GM20431 (cell line): Measurements from ENCODE around the gene JAG1.

Source experiments
- in situ Hi-C: fragments of 300-500 bp; cut with MseI, MboI; formaldehyde crosslinking; loops from one replicate; pipeline ENCODE4 v1.15.0; 2020; ENCODE audit warnings: low sequenced_read_pairs; ENCODE audit not compliant: unreplicated experiment

JAG1 gene

DNA sequence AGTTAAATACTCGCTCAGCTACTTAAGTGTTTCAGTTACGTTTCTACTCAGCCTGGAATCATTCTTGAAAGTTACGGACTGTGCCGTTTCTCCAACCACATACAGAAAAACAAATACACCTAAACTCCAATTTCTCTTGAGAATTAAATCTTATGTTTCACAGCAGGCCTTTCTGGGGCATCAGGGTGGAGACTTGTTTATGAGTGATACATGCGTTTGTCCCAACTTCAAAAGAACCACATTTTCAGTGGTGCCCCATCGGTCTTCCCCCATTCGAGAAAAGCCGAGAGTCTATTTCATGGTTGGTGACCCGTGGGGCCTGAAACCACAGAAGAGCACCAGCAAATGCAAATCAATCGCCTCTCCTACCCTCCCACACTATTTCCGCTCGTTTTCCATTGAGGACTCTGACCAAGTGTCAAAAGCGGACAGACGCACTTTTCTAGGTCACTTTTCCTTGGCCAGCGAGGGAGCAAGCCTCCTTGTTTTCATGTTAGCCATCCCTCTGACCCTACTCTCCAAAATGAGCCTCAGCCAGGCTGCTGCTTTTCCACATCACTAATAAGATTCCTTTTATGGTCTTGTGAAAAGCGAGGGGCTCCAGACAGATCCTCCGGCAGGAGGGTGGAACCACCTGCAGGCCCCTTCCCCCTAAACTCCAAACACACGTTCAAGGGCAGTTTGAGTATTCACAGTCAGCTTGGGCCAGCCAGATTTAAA lies 3.1 kb downstream of the JAG1 start:
- in situ Hi-C loops: no loop called here

DNA sequence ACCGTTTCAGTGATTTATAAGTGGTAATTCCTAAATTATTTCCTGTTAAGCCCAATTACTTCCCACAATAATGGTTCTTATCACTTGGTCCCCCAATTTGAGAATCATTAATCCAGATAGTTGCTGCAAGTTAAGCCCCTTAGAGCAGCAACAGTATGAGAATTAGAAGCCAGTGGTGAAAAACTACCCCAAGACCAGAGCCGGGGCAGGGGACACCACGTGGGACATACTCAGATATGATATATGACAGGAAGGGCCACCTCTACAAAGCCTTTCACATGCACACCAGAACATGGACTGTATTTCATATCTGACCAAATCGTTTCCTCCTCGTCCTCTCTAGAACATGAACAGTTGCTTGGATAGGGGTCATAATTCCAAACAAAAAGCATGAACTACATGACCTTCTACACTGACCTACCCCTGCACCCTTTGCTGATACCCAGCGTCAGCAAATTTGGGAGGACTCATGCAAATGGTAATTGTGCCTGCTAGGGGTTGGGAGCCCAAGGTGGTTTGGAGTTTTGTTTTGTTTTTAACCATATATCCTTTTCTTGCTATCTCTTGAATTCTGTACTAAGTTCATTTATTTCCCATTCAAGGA lies 3.9 kb downstream of the JAG1 start:
- in situ Hi-C loops: no loop called here

DNA sequence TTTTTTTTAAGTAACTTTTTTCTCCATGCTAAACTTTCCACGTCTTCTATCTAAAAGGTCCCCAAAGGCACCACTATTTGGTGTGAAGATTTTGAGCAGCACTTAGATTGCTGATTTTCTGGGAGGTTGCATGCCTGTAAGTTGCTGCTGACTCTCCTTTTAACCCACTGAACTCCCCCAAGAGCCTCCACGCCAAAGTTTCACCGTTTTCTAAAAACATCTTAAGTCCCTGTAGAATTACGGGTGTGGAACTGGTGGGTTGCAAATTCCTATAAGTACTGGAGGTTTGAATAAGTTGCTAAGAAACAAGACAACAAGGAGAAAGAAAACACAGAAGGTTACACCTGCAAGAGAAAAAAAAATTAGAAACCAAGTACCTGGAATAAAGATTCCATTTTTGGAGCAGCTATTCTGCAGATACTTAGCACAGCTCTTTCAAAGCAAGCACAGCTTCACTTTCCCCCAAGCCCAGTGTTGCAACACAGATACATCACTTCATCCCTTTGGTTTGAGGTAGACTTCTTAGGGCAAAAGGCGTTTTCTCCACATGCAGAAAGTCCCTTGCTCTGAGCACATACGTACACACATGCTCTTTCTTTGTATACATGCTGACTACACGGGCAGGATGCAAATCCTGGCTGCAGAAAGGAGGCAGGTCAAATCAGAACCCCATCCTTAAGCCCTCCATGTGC lies 5.0 kb downstream of the JAG1 start:
- in situ Hi-C loops: no loop called here

DNA sequence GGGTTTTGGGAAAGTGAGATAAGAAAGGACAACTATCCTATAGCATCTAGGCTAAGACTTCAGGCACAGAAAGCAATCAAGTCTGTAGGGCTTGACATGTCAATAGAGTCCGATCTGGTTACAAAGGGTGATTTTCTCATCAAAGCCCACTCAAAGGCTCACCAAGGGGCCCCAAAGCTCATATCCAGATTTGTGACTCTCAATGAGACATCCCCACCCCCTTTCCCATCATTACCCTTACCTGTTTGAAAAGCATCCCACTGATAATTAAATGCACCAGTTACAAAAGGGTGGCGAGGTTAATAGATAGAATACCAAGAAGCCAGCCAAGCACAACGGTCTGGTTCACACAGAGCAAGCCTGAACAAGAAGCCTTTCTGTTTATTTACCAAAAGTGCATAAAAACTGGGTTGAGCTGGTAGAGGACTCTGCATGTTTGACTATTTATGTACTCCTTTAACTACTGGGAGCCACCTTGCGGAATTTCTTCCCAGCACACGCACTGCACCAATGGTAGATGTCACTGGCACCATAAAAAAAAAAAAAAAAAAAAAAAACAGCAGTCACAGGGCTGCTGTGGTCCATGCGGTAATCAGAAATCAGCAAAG lies 6.1 kb downstream of the JAG1 start:
- in situ Hi-C loops: no loop called here

DNA sequence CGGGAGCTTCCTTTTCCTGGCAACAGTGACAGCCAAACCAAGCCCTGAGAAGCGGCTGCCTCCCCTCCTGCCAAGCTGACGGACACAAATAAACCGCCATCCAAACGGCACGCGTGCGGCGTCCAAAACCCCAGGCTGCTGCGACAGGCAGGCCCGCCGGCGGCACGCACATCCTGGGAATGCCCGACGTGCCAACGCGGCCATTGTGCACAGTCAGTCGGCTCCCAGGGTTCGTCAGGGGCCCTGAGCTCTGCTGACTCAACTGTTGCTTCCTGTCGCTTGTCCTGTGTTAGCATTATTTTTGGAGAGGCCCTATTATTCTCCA lies 6.8 kb downstream of the JAG1 start:
- in situ Hi-C loops: no loop called here

DNA sequence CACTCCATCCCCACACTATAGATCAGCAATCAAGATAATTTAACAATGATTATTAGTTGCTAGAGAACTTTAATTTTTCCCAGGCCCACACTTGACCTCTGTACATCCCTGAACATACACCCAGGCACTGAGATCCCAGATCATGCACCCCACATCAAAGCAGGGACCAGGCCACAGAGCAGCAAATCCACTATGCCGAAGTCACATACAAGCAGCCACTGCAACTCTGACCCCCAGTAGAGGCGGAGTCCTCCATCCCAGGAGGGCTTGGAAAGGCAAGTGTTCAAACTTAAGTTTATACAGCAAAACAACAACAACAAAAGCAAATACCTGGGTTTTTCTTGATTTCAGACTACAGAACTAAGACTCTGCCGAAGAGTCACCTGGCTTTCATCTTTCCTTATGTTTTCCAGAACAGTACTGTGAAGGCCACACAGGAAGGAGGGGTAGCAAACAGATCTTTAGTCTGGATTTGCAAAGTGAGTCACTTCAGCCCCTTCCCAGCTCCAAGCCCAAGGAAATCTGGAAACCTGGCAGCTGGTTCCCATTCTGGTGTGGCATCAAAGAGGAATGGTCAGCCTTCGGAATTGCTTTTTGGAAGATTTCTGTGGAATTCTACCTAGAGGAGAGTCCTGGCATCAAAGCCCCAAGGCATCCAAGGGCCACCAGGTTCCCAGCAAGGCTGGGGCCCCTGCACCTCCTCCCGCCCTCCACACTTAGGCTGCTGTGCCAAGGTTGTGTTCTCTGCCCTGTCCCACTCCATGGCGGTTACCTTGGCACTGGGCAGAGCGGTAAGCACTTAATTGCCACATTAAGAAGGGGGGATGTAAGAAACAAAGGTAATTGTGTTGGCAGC lies 7.3 kb downstream of the JAG1 start:
- in situ Hi-C loops: no loop called here

DNA sequence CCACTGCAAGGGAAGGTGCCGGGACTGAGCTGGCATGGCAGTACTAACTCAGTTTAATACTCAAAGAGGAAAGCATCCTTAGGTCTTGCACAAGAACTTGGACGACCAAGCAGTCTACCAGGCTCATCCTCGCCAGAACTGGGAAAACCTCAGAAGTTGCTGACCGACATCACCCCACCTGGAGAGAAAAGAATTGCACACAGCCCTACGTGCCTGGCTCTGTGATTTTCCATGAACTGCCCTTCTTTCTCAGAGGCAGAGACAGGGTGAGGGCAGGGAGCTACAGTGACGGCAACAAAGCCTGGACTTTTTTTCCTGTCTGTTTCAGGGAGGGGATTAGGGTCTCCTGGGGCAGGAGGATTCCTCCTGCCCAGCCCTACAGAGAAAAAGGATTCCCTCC lies 8.0 kb downstream of the JAG1 start:
- in situ Hi-C loops: no loop called here

DNA sequence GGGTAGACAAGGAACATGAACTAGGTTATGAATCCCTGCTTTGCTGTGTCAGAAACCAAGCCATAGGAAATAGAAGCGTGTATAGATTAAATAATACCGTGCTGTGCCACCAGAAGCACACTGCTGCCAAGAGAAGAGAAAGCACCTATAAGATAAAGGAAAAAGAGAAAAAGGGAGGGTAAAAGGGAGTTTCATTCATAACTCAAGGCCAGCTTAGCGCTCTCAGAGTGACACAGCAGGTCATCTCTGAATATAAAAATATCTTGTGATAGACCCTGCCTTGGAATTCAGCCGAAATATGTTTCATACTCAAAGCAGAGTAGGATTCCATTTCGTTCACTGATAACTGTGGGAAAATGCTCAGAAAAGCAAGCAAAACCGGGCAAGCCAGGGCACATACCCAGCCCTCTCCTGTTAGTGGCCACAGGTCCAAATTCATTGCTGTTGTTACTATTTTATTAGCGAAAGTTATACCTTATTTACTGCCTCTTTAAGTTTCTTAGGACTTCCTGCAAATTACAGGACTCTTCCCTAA lies 8.7 kb downstream of the JAG1 start:
- in situ Hi-C loops: no loop called here

DNA sequence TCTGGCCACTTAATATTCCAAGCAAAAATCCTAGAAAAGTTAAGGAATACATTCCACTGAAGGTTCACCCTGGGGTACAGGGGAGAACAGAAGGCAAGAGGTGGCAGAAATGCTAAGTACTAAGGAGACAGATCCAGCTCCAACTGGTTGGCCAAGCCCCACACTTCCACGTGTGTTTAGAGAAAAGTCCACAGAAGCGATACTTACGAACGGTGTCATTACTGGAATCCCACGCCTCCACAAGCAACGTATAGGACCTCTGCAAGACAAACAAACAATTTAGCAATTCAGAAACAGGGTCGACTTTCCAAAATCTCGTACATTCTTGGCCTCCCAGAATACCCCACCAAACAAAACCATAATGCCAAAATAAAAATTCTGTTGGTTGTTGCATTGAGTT lies 10.0 kb downstream of the JAG1 start:
- in situ Hi-C loops: no loop called here

DNA sequence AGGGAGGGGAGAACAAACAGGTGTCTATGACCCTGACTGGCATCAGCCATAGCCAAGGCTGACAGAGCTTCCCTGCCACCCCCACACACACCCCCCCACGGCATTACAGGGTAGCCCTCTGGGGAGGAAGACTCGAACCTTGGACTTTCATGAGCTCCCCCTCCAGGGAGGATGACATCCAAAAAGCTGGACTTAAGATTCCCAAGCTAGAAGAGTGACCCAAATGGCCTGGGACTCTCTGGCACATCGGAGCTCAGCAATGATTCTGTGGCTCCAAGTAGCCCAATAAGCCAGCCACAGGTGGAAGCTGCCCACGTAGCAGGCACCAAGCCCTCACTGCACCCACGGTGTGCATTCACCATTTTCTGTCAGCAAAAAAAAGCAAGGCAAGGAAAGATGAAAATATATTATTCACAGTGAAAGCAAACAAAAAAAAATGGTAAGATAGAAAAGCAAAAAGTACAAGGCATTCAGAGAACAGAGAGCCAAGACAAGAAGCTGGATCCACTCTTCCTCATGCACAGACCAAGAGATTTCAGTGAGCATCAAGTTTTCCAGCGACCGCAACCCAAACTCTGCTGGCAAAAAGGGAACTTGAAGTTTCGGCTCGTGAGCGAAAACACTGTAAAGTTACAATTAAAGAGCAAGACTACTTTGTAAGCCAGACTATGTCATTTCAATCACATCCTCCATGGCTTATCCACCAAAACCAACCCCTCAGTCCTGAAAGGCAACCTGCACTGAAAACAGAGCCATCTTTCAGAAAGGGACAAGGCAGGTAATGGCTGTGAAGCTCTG lies 10.9 kb downstream of the JAG1 start:
- in situ Hi-C loops: no loop called here

DNA sequence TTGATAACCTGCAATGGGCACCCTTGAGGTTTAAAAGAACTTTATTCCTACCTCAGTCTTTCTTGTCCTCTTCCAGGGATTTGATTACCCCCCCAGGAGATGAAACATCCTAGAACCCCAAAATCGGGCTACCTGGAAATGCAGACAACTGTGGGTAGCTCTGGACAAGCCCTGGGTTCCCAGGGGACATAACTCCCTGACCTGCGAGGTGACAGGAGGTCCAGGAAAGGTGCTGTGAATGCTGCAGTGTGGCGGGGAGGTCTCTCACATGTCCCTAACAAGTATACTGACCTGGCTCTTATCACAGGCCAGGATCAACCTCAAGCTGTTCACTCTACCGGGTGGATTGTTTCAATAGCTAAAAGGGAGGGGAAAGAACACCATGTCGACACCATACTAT lies 11.6 kb downstream of the JAG1 start:
- in situ Hi-C loops: no loop called here

DNA sequence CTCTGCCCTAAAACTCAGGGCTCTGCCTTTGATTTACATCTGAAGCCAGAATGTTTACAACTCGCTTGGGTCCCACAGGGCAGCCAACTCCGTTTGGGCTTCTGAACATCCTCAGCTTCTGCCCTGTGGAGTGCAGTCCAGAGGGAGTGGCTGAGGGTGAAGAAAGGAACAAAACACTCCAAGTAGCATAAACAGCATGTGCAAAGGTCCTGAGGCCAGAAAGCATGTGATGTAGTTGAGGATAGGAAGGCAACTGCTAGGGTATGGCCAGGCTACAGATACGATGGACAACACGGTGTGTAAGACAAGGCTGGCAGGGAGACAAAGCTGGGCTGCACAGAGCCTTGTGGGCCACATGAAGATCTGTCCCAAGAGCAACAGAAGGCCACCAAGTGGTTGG lies 12.5 kb downstream of the JAG1 start:
- in situ Hi-C loops: no loop called here

DNA sequence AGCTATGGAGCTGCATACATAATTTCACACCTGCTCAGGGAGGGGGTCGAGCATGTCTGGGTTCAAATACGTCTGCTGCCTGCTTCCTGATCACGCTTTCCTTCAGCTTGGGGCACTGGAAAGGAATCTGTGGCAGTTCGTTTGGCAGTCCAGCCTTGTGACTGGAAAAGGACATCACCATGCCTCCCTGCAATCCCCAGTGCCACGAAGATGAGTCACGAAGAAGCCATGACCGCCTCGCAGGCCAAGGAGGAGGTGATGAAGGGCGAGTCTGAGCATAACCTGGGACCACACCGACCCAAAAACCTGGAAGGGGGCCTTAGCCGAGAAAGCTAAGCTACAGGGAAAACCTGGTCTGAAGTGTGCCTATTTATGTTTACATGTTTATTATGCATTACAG lies 13.1 kb downstream of the JAG1 start:
- in situ Hi-C loops: no loop called here

DNA sequence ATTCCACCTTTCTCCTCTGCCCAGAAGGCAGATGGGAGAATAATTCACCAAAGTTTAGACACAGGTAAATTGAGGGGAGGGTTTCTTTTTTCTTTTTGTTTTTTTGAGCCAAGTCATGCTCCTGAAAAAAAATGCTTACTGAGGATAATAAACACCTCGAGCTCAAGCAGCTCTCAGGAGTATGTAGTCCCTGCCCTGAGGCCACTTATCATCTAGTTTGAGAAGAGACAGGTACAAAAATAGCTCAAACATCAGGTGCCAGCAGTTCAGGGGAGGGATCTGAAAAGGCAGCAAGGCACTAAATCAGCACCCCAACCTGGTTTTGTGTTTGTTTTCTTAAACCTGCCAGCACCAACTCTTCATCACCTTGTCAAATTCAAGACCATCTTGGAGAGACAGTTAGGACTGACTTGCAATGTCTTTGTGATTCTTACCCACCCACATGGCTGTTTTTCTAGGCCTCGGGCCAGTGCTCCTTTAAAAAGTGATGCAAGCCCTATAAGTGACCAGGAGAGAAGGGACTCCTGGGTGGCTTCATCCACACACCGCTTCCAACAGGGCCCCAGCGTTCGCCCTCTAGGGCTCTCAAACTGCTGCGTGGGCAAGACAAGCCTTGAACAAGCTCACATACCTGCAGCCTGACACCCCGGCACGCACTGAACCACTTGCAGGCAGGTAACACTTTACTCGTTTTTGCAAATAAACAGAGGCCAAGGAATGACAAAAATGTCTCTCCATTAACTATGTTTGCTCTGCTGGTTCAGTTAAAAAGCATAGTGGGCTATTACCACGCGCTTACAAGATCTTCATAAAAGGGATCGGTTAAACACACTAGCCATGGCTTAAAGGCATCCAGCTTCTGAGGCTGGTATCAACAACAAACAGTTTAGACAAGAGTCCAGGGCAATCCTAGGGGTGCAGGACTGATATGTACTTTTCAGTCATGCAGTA lies 13.9 kb downstream of the JAG1 start:
- in situ Hi-C loops: no loop called here

DNA sequence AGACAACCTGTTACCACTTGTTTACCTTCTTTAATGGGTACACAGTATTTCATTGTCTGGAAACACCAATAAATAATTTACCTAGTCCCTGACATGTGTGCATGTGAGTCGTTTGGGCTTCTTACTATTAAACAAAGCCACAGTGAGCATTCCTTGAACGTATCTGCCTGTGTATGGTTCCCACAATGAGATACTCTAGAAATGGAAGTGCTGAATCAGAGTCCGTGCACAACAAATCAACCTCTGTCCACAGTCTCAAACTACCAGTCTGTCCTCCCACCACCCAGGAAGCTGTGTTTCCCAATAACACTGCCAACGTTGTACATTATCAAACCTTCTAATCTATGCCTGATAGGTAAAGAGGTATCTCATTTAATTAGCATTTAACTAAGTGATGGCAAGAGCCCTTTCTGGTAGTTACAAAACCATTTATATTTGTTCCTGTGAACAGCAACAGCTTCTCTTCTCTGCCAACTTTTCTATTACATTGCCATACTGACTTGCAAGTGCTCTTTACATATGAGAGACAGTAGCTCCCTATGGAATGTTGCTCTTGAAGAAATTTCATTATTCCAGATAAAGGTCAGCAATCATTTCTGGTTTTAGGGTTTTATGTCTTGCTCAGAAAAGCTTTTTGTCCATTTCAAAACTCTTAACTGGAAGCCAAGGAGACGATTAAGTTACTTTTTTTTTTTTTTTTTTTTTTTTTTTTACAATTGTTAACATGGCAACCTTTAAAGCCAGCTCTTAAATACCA lies 14.7 kb downstream of the JAG1 start:
- in situ Hi-C loops: no loop called here

DNA sequence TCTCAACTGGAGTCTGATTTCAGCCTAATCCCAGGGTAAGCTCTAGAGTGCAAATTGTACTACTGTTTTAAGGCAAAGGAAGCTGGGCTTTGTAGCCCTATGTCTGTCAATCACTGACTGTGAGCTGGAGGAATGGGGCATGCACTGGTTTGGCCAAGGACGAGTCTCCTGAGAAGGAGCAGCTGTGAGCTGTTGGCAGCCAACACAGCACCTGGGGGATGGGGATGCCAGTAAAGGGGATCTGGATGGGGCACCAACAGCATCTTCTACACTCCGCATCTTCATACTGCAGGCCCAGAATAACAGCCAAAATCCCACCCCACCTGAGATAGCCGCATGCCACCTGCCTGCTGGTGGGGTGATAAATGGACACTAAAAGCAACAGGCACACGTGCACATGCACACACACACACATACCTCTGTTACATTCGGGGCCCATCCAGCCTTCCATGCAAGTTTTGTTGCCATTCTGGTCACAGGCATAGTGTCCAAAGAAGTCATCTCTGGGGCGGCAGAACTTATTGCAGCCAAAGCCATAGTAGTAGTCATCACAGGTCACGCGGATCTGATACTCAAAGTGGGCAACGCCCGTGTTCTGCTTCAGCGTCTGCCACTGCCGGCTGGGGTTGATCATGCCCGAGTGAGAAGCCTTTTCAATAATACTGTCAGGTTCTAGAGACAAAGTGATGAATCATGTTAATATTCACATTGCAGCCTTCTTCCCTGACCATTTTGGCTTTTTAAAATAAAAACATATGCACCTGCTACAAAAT lies 15.6 kb downstream of the JAG1 start:
- in situ Hi-C loops: no loop called here

DNA sequence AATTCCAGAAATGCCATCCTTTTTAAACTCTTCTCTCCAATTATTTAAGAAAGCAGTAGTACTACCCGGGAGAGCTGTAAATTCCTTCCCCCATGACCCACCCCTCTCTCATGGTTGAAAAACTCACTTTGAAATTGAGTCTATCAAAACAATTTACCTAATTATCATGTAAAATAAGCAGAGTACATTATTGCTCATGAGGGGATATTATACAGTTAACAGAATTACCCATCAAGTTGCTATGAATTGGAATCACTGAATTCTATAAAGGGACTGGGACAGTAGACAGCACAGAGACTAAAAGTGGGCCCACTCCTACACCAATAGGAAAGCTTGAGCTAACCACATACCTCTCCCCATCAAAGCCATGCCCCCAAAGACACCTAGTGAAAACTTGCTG lies 16.3 kb downstream of the JAG1 start:
- in situ Hi-C loops: no loop called here
